Naive B cell (primary cell): ENCODE data around the gene WDR5. TPM values are rescaled to one million over a fixed set of nuclear protein-coding genes. Genes with fewer than 3 reads are reported as not detected.

Source experiments
- ATAC-seq, 2 donors: fragments of 150-1000 bp; cut with Tn5 transposase; 2 replicates each; pipeline ENCODE4 v1.10.0; 2021; ENCODE audit warnings: low read depth in 2 of 2, mild to moderate bottlenecking in 2 of 2, moderate library complexity in 2 of 2
- DNase-seq: peaks from one replicate; pipeline ENCODE4 v3.0.0; 2022
- H3K27ac Mint-ChIP-seq, 6 donors: one replicate each; pipeline ENCODE4 v1.8.0; 2020 to 2022; ENCODE audit warnings: mild to moderate bottlenecking in 6 of 6, mixed read lengths in 6 of 6, moderate library complexity in 5 of 6, inconsistent platforms in 2 of 6
- H3K27me3 Mint-ChIP-seq, 3 donors: one replicate each; pipeline ENCODE4 v1.8.0; 2021 to 2022; ENCODE audit warnings: mixed read lengths in 3 of 3, mild to moderate bottlenecking in 1 of 3
- H3K36me3 Mint-ChIP-seq, 2 donors: one replicate each; pipeline ENCODE4 v1.8.0; 2020 to 2022; ENCODE audit warnings: mixed read lengths in 2 of 2, inconsistent platforms in 1 of 2, mild to moderate bottlenecking in 1 of 2
- H3K4me1 Mint-ChIP-seq, 3 donors: one replicate each; pipeline ENCODE4 v1.8.0; 2020 to 2022; ENCODE audit warnings: mixed read lengths in 3 of 3, inconsistent platforms in 1 of 3, mild to moderate bottlenecking in 1 of 3, moderate library complexity in 1 of 3
- H3K4me3 Mint-ChIP-seq, 8 donors: one replicate each; pipeline ENCODE4 v1.8.0; 2020 to 2022; ENCODE audit warnings: mild to moderate bottlenecking in 8 of 8, mixed read lengths in 8 of 8, moderate library complexity in 8 of 8, inconsistent platforms in 2 of 8
- H3K9me3 Mint-ChIP-seq, 7 donors: one replicate each; pipeline ENCODE4 v1.8.0; 2020 to 2022; ENCODE audit warnings: mixed read lengths in 7 of 7, mild to moderate bottlenecking in 5 of 7, inconsistent platforms in 2 of 7, moderate library complexity in 1 of 7
- polyA plus RNA-seq, 6 donors: library from polyadenylated mRNA; unstranded; fragments of 300-500 nt; fragmentation: Illumina TruSeq; gene quantifications; one replicate each; pipeline ENCODE4 v1.2.3, GENCODE V29; 2021; ENCODE audit warnings: low read depth in 6 of 6

Gene WDR5
- polyA plus RNA-seq, 6 donors from 2014 or later: 5.1 to 20.2 (median 12.3) TPM

DNA sequence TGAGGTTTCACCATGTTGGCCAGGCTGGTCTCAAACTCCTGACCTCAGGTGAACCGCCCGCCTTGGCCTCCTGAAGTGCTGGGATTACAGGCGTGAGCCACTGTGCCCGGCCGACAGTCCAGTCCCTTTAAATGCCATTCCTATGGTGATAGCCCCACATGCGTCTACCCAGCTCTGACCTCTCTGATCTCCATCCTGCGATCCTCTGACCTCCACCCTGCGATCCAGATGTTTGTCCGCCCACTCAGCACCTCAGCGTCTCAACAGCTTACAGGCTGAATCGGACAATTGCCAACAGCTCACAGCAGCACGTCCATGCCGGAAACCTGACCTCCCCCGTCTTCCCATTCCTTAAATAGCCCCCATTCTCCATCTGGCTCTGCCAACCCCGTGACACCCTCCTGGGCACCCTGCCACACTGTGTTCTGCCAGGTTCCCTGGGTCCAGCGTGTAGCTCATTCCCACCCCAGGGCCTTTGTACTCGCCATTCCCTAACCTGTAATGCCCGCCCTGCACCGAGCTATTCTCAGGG lies 72.5 kb downstream of the WDR5 start:
- H3K27ac Mint-ChIP-seq: peak overlapping the region in 2 of 6 donors; percentile 16 to 64
- ATAC-seq: no peak
- no peak overlapping the region for H3K4me3 Mint-ChIP-seq
- H3K9me3 Mint-ChIP-seq: peaks cover 4 to 16% (median 10%) of the 10 kb centered on the region in 7 donors
- H3K27me3 Mint-ChIP-seq: peaks cover 0 to 21% (median 6%) of the 10 kb centered on the region in 3 donors
- DNase-seq: no peak
- H3K4me1 Mint-ChIP-seq: peaks cover 4 to 14% (median 12%) of the 10 kb centered on the region in 3 donors
- peaks cover 4 to 16% of the 10 kb centered on the region in 2 donors for H3K36me3 Mint-ChIP-seq

DNA sequence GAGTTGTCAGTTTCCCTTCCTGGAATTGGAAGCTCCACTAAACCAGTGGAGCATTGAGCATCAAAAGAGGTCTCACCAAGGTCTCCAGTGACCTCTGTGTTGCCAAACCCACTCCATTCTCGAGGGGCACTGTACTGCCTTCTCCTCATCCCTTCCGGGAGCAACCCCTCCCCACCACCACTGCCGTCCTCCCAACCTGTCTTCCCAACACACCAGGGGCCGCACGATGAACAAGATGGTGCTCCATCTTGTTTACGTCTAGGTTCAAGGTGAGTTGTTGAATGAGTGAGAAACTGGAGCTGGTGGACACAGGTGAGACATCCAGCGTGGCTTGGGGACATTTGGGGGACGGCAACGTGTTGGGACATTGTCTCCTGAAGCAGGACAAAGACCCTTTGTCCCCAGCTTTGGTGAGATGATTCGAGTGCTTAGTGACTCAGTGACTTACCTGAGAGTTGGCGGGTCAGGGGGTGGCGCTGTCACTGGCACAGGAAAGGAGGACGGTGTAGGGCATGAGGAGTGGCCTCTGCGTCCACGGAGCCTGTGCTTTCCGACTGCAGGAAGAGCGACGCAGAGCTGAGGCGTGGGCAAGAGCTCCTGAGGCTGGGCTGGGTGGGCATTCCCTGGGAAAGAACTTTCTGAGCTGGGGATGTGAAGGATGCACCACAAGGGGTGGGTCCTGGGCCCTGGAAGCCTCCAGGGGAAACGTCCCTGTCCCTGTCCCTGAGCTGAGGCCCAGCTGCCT lies 73.3 kb downstream of the WDR5 start:
- peak overlapping the region in 1 of 6 donors; percentile 37 for H3K27ac Mint-ChIP-seq
- no peak for ATAC-seq

More for the DNA sequence above, 73.3 kb downstream of the WDR5 start:
- Mint-ChIP-seq H3K4me3 (no peak overlapping the region), H3K9me3 (peaks cover 2 to 8% (median 6%) of the 10 kb centered on the region in 7 donors), H3K36me3 (peaks cover 0 to 12% of the 10 kb centered on the region in 2 donors), H3K27me3 (peaks cover 0 to 21% (median 9%) of the 10 kb centered on the region in 3 donors), H3K4me1 (peaks cover 4 to 14% (median 12%) of the 10 kb centered on the region in 3 donors)
- DNase-seq: no peak

Other genes with a start within 250 kb of the WDR5 start
- gene VAV2, start 143.8 kb upstream of the WDR5 start, polyA plus RNA-seq: 10 to 100 TPM in 5 of 6 donors, 1 to 10 TPM in 1; 5.7 to 33.3 (median 15.2) TPM
- 10 to 100 TPM; 31.3 to 45.1 (median 35.9) TPM for gene BRD3OS, start 110.6 kb upstream of the WDR5 start, polyA plus RNA-seq
- 10 to 100 TPM in 5 of 6 donors, 1 to 10 TPM in 1; 9.0 to 26.2 (median 15.1) TPM for gene BRD3, start 68.1 kb upstream of the WDR5 start, polyA plus RNA-seq
- not detected for gene RNU6ATAC, start 28.5 kb downstream of the WDR5 start, polyA plus RNA-seq
- gene RXRA, start 190.4 kb downstream of the WDR5 start, polyA plus RNA-seq: under 1 TPM in 5 of 6 donors, not detected in 1; 0.31 to 0.76 (median 0.50) TPM